GM12878 (cell line): ENCODE measurements around the gene SRSF3. TPM values are rescaled to one million over a fixed set of nuclear protein-coding genes. Genes with fewer than 3 reads are reported as not detected.

Source experiments
- CREM ChIP-seq: IDR thresholded peaks from 2 replicates; pipeline ENCODE4 v1.6.1; 2014; ENCODE audit warnings: antibody characterized with exemption, low read depth
- ETV6 ChIP-seq, 2 experiments: fragments of 450-650 bp in 1 of 2; IDR thresholded peaks in 1 of 2; conservative IDR thresholded peaks in 1 of 2; 2 replicates each; pipeline ENCODE4 v1.6.1; 2014; ENCODE audit warnings: antibody characterized with exemption in 1 of 2, borderline replicate concordance in 1 of 2, low read depth in 1 of 2, mild to moderate bottlenecking in 1 of 2, moderate library complexity in 1 of 2
- IRF4 ChIP-seq: IDR thresholded peaks from 2 replicates; pipeline ENCODE4 v1.6.1; 2011; ENCODE audit warnings: low read depth, low read length
- MYB ChIP-seq: fragments of 150-350 bp; IDR thresholded peaks from 2 replicates; pipeline ENCODE4 v1.6.1; 2014; ENCODE audit warnings: mild to moderate bottlenecking, low read depth, low read length, borderline replicate concordance
- NFXL1 ChIP-seq: fragments of 450-650 bp; IDR thresholded peaks from 2 replicates; pipeline ENCODE4 v1.6.1; 2017; ENCODE audit warnings: antibody characterized with exemption, mild to moderate bottlenecking, borderline replicate concordance
- PAX8 ChIP-seq: fragments of 450-650 bp; IDR thresholded peaks from 2 replicates; pipeline ENCODE4 v1.6.1; 2017; ENCODE audit warnings: mild to moderate bottlenecking, moderate library complexity
- POLR2AphosphoS2 ChIP-seq: IDR thresholded peaks from 2 replicates; pipeline ENCODE4 v1.6.1; 2011; ENCODE audit warnings: low read depth, mild to moderate bottlenecking, low read length, improper control_type of control experiment, moderate library complexity
- SIX5 ChIP-seq: IDR thresholded peaks from 2 replicates; pipeline ENCODE4 v1.6.1; 2011; ENCODE audit warnings: mild to moderate bottlenecking, low read depth, low read length, moderate library complexity; ENCODE audit not compliant: severe bottlenecking
- SKIL ChIP-seq: fragments of 450-650 bp; IDR thresholded peaks from 2 replicates; pipeline ENCODE4 v1.6.1; 2017; ENCODE audit warnings: mild to moderate bottlenecking, low read depth, inconsistent platforms; ENCODE audit not compliant: poor library complexity, severe bottlenecking
- SUPT20H ChIP-seq: IDR thresholded peaks from 2 replicates; pipeline ENCODE4 v1.6.1; 2011; ENCODE audit warnings: low read depth, mild to moderate bottlenecking, low read length, moderate library complexity, borderline replicate concordance; ENCODE audit not compliant: control insufficient read depth
- WRNIP1 ChIP-seq: IDR thresholded peaks from 2 replicates; pipeline ENCODE4 v1.6.1; 2011; ENCODE audit warnings: low read depth, low read length, improper control_type of control experiment, borderline replicate concordance
- ZBTB40 ChIP-seq: fragments of 450-650 bp; IDR thresholded peaks from 2 replicates; pipeline ENCODE4 v1.6.1; 2016; ENCODE audit warnings: mild to moderate bottlenecking, moderate library complexity, borderline replicate concordance
- polyA plus RNA-seq, 11 experiments: library from polyadenylated mRNA; depleted of rRNA in 4 of 11; unstranded in 6 of 11; stranded (reverse) in 5 of 11; fragments of >200 nt; fragmentation: Nextera tagmentation in 4 of 11; fragmentation: Illumina TruSeq in 1 of 11; extraction: Ambion mirVana in 4 of 11; extraction: Trizol in 1 of 11; gene quantifications; 1 replicate in 1 of 11; 2 replicates in 10 of 11; pipeline versions ENCODE4 v1.2.1 to v1.2.3, GENCODE V29; 2011 to 2016; ENCODE audit warnings: inconsistent platforms in 2 of 11, missing spikeins in 2 of 11, low read depth in 1 of 11
- total RNA-seq, 4 experiments: library from RNA; depleted of rRNA in 3 of 4; stranded (reverse); fragments of >200 nt in 3 of 4; fragmentation: Illumina TruSeq in 1 of 4; extraction: Trizol in 1 of 4; gene quantifications; 2 replicates each; pipeline versions ENCODE4 v1.2.1 to v1.2.3, GENCODE V29; 2013 to 2021
- TF ChIP-seq, protein P1 (sequence below): IDR thresholded peaks from 2 replicates; pipeline ENCODE4 v1.6.1; 2012; ENCODE audit warnings: low read depth, low read length, improper control_type of control experiment

Gene SRSF3
- total and polyA plus RNA-seq, 10 of the 15 experiments (the other 5 are each of a cell fraction or from before 2014, with no cell fraction given) = 195 to 1,377 (median 493) TPM

DNA sequence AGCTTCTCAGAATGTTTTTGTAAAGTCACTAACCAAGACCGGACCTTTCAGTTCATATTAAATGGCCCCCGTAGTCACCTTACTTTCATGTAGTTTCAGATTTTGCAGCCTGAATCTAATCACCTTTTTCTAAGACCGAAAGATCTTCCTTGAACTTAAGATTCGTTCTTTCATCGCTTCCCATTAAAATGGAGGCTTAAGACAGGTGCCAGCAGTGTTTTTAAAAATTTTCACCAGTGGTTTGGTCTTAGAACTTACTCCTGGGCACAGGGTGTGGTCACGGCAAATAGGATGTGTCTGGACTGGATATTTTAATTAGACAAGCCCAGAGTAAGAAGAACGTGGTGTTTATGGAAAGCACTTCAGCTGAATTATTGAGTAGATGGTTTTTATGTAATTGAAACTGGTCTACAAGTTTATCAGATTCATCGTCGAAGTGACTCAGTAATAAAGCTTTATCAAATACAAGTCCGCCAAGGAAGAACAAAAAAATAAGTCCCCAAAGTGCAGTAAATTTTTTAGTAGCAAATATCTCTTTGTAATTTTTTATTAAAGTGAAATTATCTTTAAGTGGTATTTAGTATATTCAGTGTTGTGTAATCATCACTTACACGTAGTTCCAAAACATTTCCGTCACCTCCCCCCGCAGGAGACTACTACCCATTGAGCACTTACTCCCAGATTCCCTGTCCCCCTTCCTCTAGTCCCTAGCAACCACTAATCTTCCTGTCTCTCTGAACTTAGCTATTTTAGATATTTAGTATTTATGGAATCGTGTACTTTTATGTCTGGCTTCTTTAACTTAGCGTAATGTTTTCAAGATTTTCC lies 868 bp downstream of the SRSF3 start (continued):
- TF ChIP-seq IRF4 (no peak), MYB (no peak), WRNIP1 (peak; percentile 82; the same call in 1 of the 2 replicates), POLR2AphosphoS2 (no peak; the same call in 1 of the 2 replicates), CREM (0 out of 2 replicates have a peak, but pooled peaks have one; percentile 19), ETV6 (conservative IDR thresholded peaks at IDR 0.05 in 1 of 2, IDR thresholded peaks at IDR 0.05 in 1 of 2; ENCODE audit: borderline replicate concordance in 1 of 2, low read depth in 1 of 2) (no peak), SKIL (no peak), PAX8 (0 out of 2 replicates have a peak, but pooled peaks have one; percentile 69), NFXL1 (no peak), SUPT20H (no peak), ZBTB40 (peak; percentile 46; the same call in 1 of the 2 replicates), SIX5 (no peak)
- TF ChIP-seq, protein P1, sequence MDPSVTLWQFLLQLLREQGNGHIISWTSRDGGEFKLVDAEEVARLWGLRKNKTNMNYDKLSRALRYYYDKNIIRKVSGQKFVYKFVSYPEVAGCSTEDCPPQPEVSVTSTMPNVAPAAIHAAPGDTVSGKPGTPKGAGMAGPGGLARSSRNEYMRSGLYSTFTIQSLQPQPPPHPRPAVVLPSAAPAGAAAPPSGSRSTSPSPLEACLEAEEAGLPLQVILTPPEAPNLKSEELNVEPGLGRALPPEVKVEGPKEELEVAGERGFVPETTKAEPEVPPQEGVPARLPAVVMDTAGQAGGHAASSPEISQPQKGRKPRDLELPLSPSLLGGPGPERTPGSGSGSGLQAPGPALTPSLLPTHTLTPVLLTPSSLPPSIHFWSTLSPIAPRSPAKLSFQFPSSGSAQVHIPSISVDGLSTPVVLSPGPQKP = no peak
